ENCODE data around the gene IL4. TPM values are rescaled to one million over a fixed set of nuclear protein-coding genes. Genes with fewer than 3 reads are reported as not detected.
A peak's percentile ranks its signal among the peaks of the same experiment; 100 is the strongest.

IL4 gene
- total and polyA plus RNA-seq, 9 of the 15 experiments (the other 6 are each of a cell fraction or from before 2014, with no cell fraction given) = 0.22 to 0.62 TPM; not detected in 7

DNA sequence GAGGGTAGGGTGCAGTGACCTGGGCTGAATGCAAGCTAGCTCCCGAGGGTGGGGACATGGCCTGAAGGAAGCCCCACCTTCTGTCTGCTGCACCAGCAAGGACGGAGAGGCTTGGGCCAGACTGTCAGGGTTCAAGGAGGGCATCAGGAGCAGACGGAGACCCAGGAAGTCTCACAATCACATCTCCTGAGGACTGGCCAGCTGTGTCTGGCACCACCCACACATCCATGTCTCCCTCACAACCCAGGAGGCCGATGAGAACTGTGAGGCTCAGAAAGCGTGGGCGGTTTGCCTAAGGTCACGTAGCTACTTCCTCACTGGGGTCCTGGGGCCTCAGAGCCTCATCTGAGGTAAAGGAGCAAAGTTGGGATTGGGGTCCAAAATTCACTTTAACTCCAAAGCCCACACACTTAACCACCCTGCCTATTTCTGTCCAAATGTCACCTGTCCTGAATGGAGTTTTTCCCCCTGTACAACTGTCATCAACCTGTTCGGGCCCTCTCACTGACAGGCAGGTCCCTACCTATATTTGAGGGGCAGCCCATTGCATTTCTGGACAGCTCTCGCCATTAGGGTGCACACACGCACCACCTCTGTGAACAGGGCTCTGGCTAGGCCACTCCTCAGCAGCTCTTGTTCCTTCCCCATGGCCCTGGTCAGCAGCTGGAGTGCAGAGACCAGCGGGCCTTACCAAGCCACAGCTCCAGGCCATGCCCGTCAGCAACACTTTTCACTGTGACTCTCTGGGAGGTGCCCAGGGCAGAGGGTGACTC, 12.4 kb upstream of the IL4 start (continued):
- TF ChIP-seq ZBTB7A (IDR thresholded peaks at IDR 0.05; ENCODE audit: borderline replicate concordance, control insufficient read depth, low read depth, low read length) (0 out of 2 replicates have a peak, but pooled peaks have one; percentile 19), XRCC5 (IDR thresholded peaks at IDR 0.05; ENCODE audit: low read depth, low read length) (no peak), ZFX (CRISPR knock-in tag; IDR thresholded peaks at IDR 0.05) (peak; percentile 56), ARNT (IDR thresholded peaks at IDR 0.05) (0 out of 4 replicates have a peak, but pooled peaks of 1 of the 2 experiments have one; percentile 32), RAD21 (CRISPR knock-in tag; conservative IDR thresholded peaks at IDR 0.05 in 1 of 2, IDR thresholded peaks at IDR 0.05 in 1 of 2) (peak; percentile 74 to 75), RBM22 (IDR thresholded peaks at IDR 0.05; ENCODE audit: low read depth, low read length, poor library complexity, severe bottlenecking) (no peak), DACH1 (IDR thresholded peaks at IDR 0.05; ENCODE audit: partially characterized antibody) (peak; percentile 47), ZNF431 (CRISPR knock-in tag; IDR thresholded peaks at IDR 0.05) (no peak), NR2C1 (IDR thresholded peaks at IDR 0.05) (no peak; the same call in 1 of the 2 replicates), NR2C1 (tag; IDR thresholded peaks at IDR 0.05) (no peak), L3MBTL2 (IDR thresholded peaks at IDR 0.05) (peak; percentile 34; the same call in 1 of the 2 replicates)
- TF ChIP-seq, protein P1, sequence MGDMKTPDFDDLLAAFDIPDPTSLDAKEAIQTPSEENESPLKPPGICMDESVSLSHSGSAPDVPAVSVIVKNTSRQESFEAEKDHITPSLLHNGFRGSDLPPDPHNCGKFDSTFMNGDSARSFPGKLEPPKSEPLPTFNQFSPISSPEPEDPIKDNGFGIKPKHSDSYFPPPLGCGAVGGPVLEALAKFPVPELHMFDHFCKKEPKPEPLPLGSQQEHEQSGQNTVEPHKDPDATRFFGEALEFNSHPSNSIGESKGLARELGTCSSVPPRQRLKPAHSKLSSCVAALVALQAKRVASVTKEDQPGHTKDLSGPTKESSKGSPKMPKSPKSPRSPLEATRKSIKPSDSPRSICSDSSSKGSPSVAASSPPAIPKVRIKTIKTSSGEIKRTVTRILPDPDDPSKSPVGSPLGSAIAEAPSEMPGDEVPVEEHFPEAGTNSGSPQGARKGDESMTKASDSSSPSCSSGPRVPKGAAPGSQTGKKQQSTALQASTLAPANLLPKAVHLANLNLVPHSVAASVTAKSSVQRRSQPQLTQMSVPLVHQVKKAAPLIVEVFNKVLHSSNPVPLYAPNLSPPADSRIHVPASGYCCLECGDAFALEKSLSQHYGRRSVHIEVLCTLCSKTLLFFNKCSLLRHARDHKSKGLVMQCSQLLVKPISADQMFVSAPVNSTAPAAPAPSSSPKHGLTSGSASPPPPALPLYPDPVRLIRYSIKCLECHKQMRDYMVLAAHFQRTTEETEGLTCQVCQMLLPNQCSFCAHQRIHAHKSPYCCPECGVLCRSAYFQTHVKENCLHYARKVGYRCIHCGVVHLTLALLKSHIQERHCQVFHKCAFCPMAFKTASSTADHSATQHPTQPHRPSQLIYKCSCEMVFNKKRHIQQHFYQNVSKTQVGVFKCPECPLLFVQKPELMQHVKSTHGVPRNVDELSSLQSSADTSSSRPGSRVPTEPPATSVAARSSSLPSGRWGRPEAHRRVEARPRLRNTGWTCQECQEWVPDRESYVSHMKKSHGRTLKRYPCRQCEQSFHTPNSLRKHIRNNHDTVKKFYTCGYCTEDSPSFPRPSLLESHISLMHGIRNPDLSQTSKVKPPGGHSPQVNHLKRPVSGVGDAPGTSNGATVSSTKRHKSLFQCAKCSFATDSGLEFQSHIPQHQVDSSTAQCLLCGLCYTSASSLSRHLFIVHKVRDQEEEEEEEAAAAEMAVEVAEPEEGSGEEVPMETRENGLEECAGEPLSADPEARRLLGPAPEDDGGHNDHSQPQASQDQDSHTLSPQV (IDR thresholded peaks at IDR 0.05) = 0 out of 2 replicates have a peak, but pooled peaks have one; percentile 60
- TF ChIP-seq, protein P2, sequence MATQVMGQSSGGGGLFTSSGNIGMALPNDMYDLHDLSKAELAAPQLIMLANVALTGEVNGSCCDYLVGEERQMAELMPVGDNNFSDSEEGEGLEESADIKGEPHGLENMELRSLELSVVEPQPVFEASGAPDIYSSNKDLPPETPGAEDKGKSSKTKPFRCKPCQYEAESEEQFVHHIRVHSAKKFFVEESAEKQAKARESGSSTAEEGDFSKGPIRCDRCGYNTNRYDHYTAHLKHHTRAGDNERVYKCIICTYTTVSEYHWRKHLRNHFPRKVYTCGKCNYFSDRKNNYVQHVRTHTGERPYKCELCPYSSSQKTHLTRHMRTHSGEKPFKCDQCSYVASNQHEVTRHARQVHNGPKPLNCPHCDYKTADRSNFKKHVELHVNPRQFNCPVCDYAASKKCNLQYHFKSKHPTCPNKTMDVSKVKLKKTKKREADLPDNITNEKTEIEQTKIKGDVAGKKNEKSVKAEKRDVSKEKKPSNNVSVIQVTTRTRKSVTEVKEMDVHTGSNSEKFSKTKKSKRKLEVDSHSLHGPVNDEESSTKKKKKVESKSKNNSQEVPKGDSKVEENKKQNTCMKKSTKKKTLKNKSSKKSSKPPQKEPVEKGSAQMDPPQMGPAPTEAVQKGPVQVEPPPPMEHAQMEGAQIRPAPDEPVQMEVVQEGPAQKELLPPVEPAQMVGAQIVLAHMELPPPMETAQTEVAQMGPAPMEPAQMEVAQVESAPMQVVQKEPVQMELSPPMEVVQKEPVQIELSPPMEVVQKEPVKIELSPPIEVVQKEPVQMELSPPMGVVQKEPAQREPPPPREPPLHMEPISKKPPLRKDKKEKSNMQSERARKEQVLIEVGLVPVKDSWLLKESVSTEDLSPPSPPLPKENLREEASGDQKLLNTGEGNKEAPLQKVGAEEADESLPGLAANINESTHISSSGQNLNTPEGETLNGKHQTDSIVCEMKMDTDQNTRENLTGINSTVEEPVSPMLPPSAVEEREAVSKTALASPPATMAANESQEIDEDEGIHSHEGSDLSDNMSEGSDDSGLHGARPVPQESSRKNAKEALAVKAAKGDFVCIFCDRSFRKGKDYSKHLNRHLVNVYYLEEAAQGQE (IDR thresholded peaks at IDR 0.05; ENCODE audit: borderline replicate concordance) = peak; percentile 47; the same call in 1 of the 2 replicates
- TF ChIP-seq, protein P2 (CRISPR knock-in tag; IDR thresholded peaks at IDR 0.05; ENCODE audit: low read depth) = no peak

All from K562 (cell line).